Measurements from ENCODE around the gene PKD2.

DNA sequence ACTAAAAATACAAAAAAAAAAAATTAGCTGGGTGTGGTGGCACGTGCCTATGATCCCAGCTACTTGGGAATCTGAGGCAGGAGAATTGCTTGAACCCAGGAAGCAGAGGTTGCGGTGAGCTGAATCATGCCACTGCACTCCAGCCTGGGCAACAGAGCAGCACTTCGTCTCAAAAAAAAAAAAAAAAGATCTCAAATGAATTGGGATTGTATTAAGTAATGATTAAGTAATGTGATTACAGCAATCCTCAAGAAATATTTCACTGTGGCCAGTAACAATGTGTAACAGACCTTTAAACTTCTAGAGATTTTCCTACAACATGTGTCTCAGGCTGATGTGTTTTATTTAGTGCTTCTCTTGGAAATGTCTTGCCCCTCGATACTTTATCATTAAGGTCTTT lies 46.8 kb downstream of the PKD2 start:
- no peak for TF ChIP-seq POLR2A (IDR thresholded peaks at IDR 0.05; ENCODE audit: low read depth)
- TF ChIP-seq, protein P1, sequence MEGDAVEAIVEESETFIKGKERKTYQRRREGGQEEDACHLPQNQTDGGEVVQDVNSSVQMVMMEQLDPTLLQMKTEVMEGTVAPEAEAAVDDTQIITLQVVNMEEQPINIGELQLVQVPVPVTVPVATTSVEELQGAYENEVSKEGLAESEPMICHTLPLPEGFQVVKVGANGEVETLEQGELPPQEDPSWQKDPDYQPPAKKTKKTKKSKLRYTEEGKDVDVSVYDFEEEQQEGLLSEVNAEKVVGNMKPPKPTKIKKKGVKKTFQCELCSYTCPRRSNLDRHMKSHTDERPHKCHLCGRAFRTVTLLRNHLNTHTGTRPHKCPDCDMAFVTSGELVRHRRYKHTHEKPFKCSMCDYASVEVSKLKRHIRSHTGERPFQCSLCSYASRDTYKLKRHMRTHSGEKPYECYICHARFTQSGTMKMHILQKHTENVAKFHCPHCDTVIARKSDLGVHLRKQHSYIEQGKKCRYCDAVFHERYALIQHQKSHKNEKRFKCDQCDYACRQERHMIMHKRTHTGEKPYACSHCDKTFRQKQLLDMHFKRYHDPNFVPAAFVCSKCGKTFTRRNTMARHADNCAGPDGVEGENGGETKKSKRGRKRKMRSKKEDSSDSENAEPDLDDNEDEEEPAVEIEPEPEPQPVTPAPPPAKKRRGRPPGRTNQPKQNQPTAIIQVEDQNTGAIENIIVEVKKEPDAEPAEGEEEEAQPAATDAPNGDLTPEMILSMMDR (IDR thresholded peaks at IDR 0.05) = no peak
